IMR-90 (cell line): ENCODE results near the gene TSKS. TPM values are rescaled to one million over a fixed set of nuclear protein-coding genes. Genes with fewer than 3 reads are reported as not detected.

Experiments used
- ATAC-seq: fragments of 200-7000 bp; cut with Tn5 transposase; 2 replicates; pipeline ENCODE4 v1.9.1; 2020; ENCODE audit warnings: low read depth, mild to moderate bottlenecking, moderate library complexity
- BruUV-seq: library from RNA; stranded (reverse); fragments of 400-500 nt; replicated peaks from 2 replicates; lab custom pipeline; 2021; lab: Mats Ljungman, UMichigan
- CTCF ChIA-PET: fragments of 300-600 bp; formaldehyde crosslinking; extraction: SDS; loops from one replicate; lab custom pipeline; 2021; ENCODE audit warnings: antibody characterized with exemption; lab: Yijun Ruan, JAX
- POLR2A ChIA-PET: fragments of 300-600 bp; sonication (Branson Sonifier 250); formaldehyde crosslinking; loops from one replicate; lab custom pipeline; 2022; ENCODE audit warnings: antibody characterized with exemption; ENCODE audit not compliant: unreplicated experiment; lab: Charles Lee
- DNase-seq: peaks from one replicate; pipeline ENCODE4 v3.0.0; 2013
- H2AFZ ChIP-seq: replicated peaks from 2 replicates; pipeline ENCODE3; 2013; ENCODE audit warnings: low read length, mild to moderate bottlenecking; ENCODE audit not compliant: poor library complexity
- H2AK5ac ChIP-seq: 2 replicates; pipeline ENCODE4 v1.6.1; 2013; ENCODE audit warnings: low read depth, low read length, inconsistent platforms
- H2AK9ac ChIP-seq: replicated peaks from 2 replicates; pipeline ENCODE3; 2013; ENCODE audit warnings: mild to moderate bottlenecking, low read depth, low read length, moderate library complexity; ENCODE audit not compliant: poor library complexity
- H2BK120ac ChIP-seq: 2 replicates; pipeline ENCODE4 v1.6.1; 2013; ENCODE audit warnings: low read depth, low read length, inconsistent platforms
- H2BK15ac ChIP-seq: 3 replicates; pipeline ENCODE4 v1.6.1; 2013; ENCODE audit warnings: low read depth, low read length, inconsistent platforms
- H2BK20ac ChIP-seq: 2 replicates; pipeline ENCODE4 v1.6.1; 2013; ENCODE audit warnings: low read depth, mild to moderate bottlenecking, inconsistent platforms, low read length, moderate library complexity
- H2BK5ac ChIP-seq: 2 replicates; pipeline ENCODE4 v1.6.1; 2013; ENCODE audit warnings: mild to moderate bottlenecking, low read depth, low read length, inconsistent platforms; ENCODE audit not compliant: poor library complexity, severe bottlenecking
- H3K14ac ChIP-seq: replicated peaks from 2 replicates; pipeline ENCODE4 v1.6.1; 2013; ENCODE audit warnings: low read depth, low read length, inconsistent platforms
- H3K18ac ChIP-seq: 2 replicates; pipeline ENCODE4 v1.6.1; 2013; ENCODE audit warnings: low read depth, low read length, control low read depth
- H3K23ac ChIP-seq: 2 replicates; pipeline ENCODE4 v1.6.1; 2013; ENCODE audit warnings: low read depth, low read length, inconsistent platforms
- H3K27ac ChIP-seq: 2 replicates; pipeline ENCODE4 v1.5.1; 2013; ENCODE audit warnings: mild to moderate bottlenecking, control low read depth, low read length; ENCODE audit not compliant: insufficient read depth
- H3K27me3 ChIP-seq: 2 replicates; pipeline ENCODE4 v1.6.1; 2013; ENCODE audit warnings: low read length; ENCODE audit not compliant: control insufficient read depth, insufficient read depth
- H3K36me3 ChIP-seq: 2 replicates; pipeline ENCODE4 v1.6.1; 2013; ENCODE audit warnings: low read length, mixed read lengths; ENCODE audit not compliant: control insufficient read depth, insufficient read depth
- H3K4ac ChIP-seq: 2 replicates; pipeline ENCODE4 v1.6.1; 2013; ENCODE audit warnings: low read depth, low read length, inconsistent platforms
- H3K4me1 ChIP-seq: 2 replicates; pipeline ENCODE4 v1.6.1; 2013; ENCODE audit warnings: low read length, mixed read lengths; ENCODE audit not compliant: control insufficient read depth, insufficient read depth
- H3K4me2 ChIP-seq: 2 replicates; pipeline ENCODE4 v1.6.1; 2013; ENCODE audit warnings: low read depth, mild to moderate bottlenecking, control low read depth, low read length, moderate library complexity
- H3K4me3 ChIP-seq: 2 replicates; pipeline ENCODE4 v1.5.1; 2013; ENCODE audit warnings: low read depth, mild to moderate bottlenecking, control low read depth, low read length, moderate library complexity; ENCODE audit not compliant: insufficient read depth
- H3K56ac ChIP-seq: 2 replicates; pipeline ENCODE4 v1.6.1; 2013; ENCODE audit warnings: low read length, inconsistent platforms; ENCODE audit not compliant: insufficient read depth; ENCODE audit errors: extremely low read depth
- H3K79me1 ChIP-seq, 2 experiments: 2 replicates each; pipeline ENCODE4 v1.6.1; 2013; ENCODE audit warnings: low read length in 2 of 2, inconsistent platforms in 1 of 2, low read depth in 1 of 2
- H3K9ac ChIP-seq: 2 replicates; pipeline ENCODE4 v1.6.1; 2013; ENCODE audit warnings: low read depth, low read length, control low read depth
- H3K9me1 ChIP-seq: 2 replicates; pipeline ENCODE4 v1.6.1; 2013; ENCODE audit warnings: low read length, inconsistent platforms; ENCODE audit not compliant: insufficient read depth
- H3K9me3 ChIP-seq: 2 replicates; pipeline ENCODE4 v1.6.1; 2013; ENCODE audit warnings: low read length; ENCODE audit not compliant: control insufficient read depth, insufficient read depth
- H4K20me1 ChIP-seq: 2 replicates; pipeline ENCODE4 v1.6.1; 2013; ENCODE audit warnings: low read length, inconsistent platforms; ENCODE audit not compliant: insufficient read depth
- H4K5ac ChIP-seq: 2 replicates; pipeline ENCODE4 v1.6.1; 2013; ENCODE audit warnings: mild to moderate bottlenecking, low read depth, low read length, control low read depth
- H4K8ac ChIP-seq, 2 experiments: 2 replicates each; pipeline ENCODE4 v1.6.1; 2013; ENCODE audit warnings: low read depth in 2 of 2, low read length in 2 of 2, control low read depth in 1 of 2, inconsistent platforms in 1 of 2
- H4K91ac ChIP-seq: 2 replicates; pipeline ENCODE4 v1.6.1; 2013; ENCODE audit warnings: low read depth, low read length, inconsistent platforms; ENCODE audit not compliant: insufficient read depth
- NFE2L2 ChIP-seq: fragments of 150-350 bp; IDR thresholded peaks from 2 replicates; pipeline ENCODE4 v1.6.1; 2016; ENCODE audit warnings: low read depth, mild to moderate bottlenecking, low read length
- POLR2A ChIP-seq: IDR thresholded peaks from 2 replicates; pipeline ENCODE4 v1.6.1; 2012; ENCODE audit warnings: mild to moderate bottlenecking, low read depth, low read length
- RAD21 ChIP-seq: IDR thresholded peaks from 2 replicates; pipeline ENCODE4 v1.6.1; 2012; ENCODE audit warnings: low read length, improper control_type of control experiment
- WGBS, 2 experiments: methylation state at CpG; one replicate each; pipeline versions ENCODE4 v1.1.5 to v1.1.7; 2013; ENCODE audit warnings: missing lambda C conversion rate in 2 of 2; ENCODE audit not compliant: insufficient read length in 1 of 2; ENCODE audit errors: extremely low coverage in 2 of 2; 5-methylcytosine and 5-hydroxymethylcytosine counted together
- dilution Hi-C: fragments of 300-500 bp; cut with HindIII; formaldehyde crosslinking; loops from one replicate; pipeline ENCODE4 v1.14.3; 2018; ENCODE audit warnings: low sequenced_read_pairs; ENCODE audit not compliant: unreplicated experiment
- in situ Hi-C: fragments of 300-500 bp; cut with MboI; formaldehyde crosslinking; loops from 3 replicates; pipeline ENCODE4 v1.14.3; 2019; ENCODE audit warnings: low sequenced_read_pairs, inconsistent platforms, mixed read lengths
- intact Hi-C: fragments of 100-400 bp; cut with micrococcal nuclease; formaldehyde crosslinking; loops from 2 replicates; pipeline ENCODE4 v1.10.0; 2022
- polyA plus RNA-seq, 3 experiments: library from polyadenylated mRNA; depleted of rRNA; stranded (reverse); fragments of >200 nt; gene quantifications; 2 replicates each; pipeline ENCODE4 v1.2.3, GENCODE V29; 2012; ENCODE audit warnings: low replicate concordance in 1 of 3
- total RNA-seq: library from RNA; depleted of rRNA; stranded (reverse); fragments of >200 nt; gene quantifications from 2 replicates; pipeline ENCODE4 v1.2.3, GENCODE V29; 2012

The TSKS gene
- total and polyA plus RNA-seq, 2 of the 4 experiments (the other 2 are of a cell fraction): not detected

DNA sequence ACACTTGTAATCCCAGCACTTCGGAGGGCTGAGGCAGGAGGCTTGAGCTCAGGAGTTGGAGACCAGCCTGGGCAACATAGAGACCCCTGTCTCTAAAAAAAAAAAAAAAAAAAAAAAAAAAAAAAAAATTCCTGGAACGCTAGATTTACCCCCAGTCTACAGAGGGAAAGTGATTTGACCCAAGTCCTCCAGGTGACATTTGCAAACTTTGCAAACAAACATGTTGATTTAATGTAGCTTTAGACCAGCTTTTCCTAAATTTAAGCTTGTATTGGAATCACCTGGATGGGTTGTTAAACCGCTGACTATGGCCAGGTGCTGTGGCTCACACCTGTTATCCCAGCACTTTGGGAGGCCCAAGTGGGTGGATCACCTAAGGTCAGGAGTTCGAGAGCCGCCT is 63.7 kb downstream of the TSKS start:
- Histone ChIP-seq H3K9me3 (no peaks in the 10 kb centered on the region), H3K14ac (no peak overlapping the region), H2BK5ac (no peak overlapping the region), H3K18ac (no peak overlapping the region), H2BK15ac (no peak overlapping the region), H3K79me1 (no peaks in the 10 kb centered on the region), H4K8ac (no peak overlapping the region), H3K4me2 (no peak overlapping the region), H3K9ac (no peak overlapping the region), H2AFZ (no peak overlapping the region), H3K27me3 (no peaks in the 10 kb centered on the region), H3K4ac (no peak overlapping the region), H2AK9ac (no peak overlapping the region), H3K4me3 (no peak overlapping the region), H3K23ac (no peak overlapping the region), H3K9me1 (0 out of 2 replicates have a peak, but pooled peaks cover 3% of the 10 kb centered on the region), H3K4me1 (no peaks in the 10 kb centered on the region), H3K56ac (no peak overlapping the region), H4K91ac (no peak overlapping the region), H4K5ac (no peak overlapping the region), H2AK5ac (no peak overlapping the region), H2BK120ac (no peak overlapping the region), H3K27ac (no peak overlapping the region), H4K20me1 (no peaks in the 10 kb centered on the region), H2BK20ac (no peak overlapping the region), H3K36me3 (peaks cover 21% of the 10 kb centered on the region)
- dilution Hi-C loops: no loop called here
- in situ Hi-C loops: no loop called here
- BruUV-seq: no TSS peak
- WGBS, 2 experiments: 100% methylated on average over 1 of the region's 5 CpGs; no CpG with 5 or more reads in 1 of the 2 experiments
- POLR2A ChIA-PET: no interaction called here
- CTCF ChIA-PET: no interaction called here
- DNase-seq: no peak
- ATAC-seq: no peak
- intact Hi-C loops: no loop called here
- TF ChIP-seq POLR2A (no peak), NFE2L2 (no peak), RAD21 (no peak)
